Left lung (tissue), 14 donors: ENCODE data around the gene SETX. TPM values are rescaled to one million over a fixed set of nuclear protein-coding genes. Genes with fewer than 3 reads are reported as not detected.

ENCODE experiments used
- ATAC-seq: fragments of 200-7000 bp; cut with Tn5 transposase; one replicate; pipeline ENCODE4 v1.9.1; 2020; ENCODE audit warnings: moderate library complexity
- DNase-seq, 4 donors: peaks; one replicate each; pipeline ENCODE4 v3.0.0-alpha.2; 2013 to 2020
- H3K27ac ChIP-seq, 2 donors: fragments of 200-600 bp; sonication (generic) in 1 of 2; one replicate each; pipeline versions ENCODE4 v1.5.0 to v1.8.0; 2020 to 2021
- H3K27me3 ChIP-seq, 2 donors: fragments of 200-600 bp; sonication (generic) in 1 of 2; one replicate each; pipeline versions ENCODE4 v1.5.0 to v1.8.0; 2020 to 2021
- H3K36me3 ChIP-seq, 2 donors: fragments of 200-600 bp; sonication (generic) in 1 of 2; one replicate each; pipeline versions ENCODE4 v1.5.0 to v1.8.0; 2020 to 2021
- H3K4me1 ChIP-seq, 2 donors: fragments of 200-600 bp; one replicate each; pipeline ENCODE4 v1.8.0; 2021
- H3K4me3 ChIP-seq, 2 donors: fragments of 200-600 bp; sonication (generic) in 1 of 2; one replicate each; pipeline versions ENCODE4 v1.5.0 to v1.8.0; 2020 to 2021; ENCODE audit warnings: mild to moderate bottlenecking in 1 of 2
- H3K9me3 ChIP-seq, 2 donors: fragments of 200-600 bp; sonication (generic) in 1 of 2; one replicate each; pipeline versions ENCODE4 v1.5.0 to v1.8.0; 2020 to 2021
- CTCF ChIP-seq, 2 donors: fragments of 200-600 bp; sonication (generic) in 1 of 2; IDR thresholded peaks; one replicate each; pipeline versions ENCODE4 v1.5.0 to v1.8.0; 2021; ENCODE audit warnings: antibody characterized with exemption in 2 of 2
- intact Hi-C, 2 donors: fragments of 100-400 bp; cut with DNase I; formaldehyde crosslinking; loops; one replicate each; pipeline versions ENCODE4 v1.11.2 to v1.14.2; 2022
- long read RNA-seq, 12 donors: library from polyadenylated mRNA in 2 of 12; unstranded in 2 of 12; transcript quantifications; one replicate each; pipeline ENCODE4 v2.0.0 and lab custom pipeline, GENCODE V29; 2019 to 2026
- polyA plus RNA-seq, 6 donors: library from polyadenylated mRNA; unstranded; fragments of 120-200 nt; gene quantifications; one replicate each; pipeline ENCODE4 v1.2.1, GENCODE V29; 2013; ENCODE audit not compliant: insufficient read length in 6 of 6
- total RNA-seq, 2 donors: library from RNA; stranded (reverse); fragmentation: NEBNext Ultra II Directional; extraction: Animal tissue kit (Norgen Biotek cat#: 25700); gene quantifications; one replicate each; pipeline ENCODE4 v1.2.1, GENCODE V29; 2021
- donor health status: DM: no; HTN: yes; CAD: no.
- donor health status: DM: no; HTN: no; CAD: no.

SETX gene
- total RNA-seq (10 to 100 TPM; 42.2 to 53.1 TPM), polyA plus RNA-seq (10 to 100 TPM; 60.7 to 68.9 (median 63.5) TPM)
- long read RNA-seq, donor 1, partial matches to known transcripts = 13 of 13 reads
- long read RNA-seq, donor 1, other reads (novel, unspliced or antisense) = 0 of 13 reads
- long read RNA-seq, donor 2 = 0 reads
- long read RNA-seq, donor 3 = 0 reads
- long read RNA-seq, donor 4, partial matches to known transcripts = 1 of 2 reads
- long read RNA-seq, donor 4, other reads (novel, unspliced or antisense) = 1 of 2 reads
- long read RNA-seq, donor 5 = 0 reads
- long read RNA-seq, donor 6, full-length matches to known transcripts = 1 of 1 reads
- long read RNA-seq, donor 6, partial matches to known transcripts = 0 of 1 reads
- long read RNA-seq, donor 6, other reads (novel, unspliced or antisense) = 0 of 1 reads
- long read RNA-seq, donor 7 = 0 reads
- long read RNA-seq, donor 8, partial matches to known transcripts = 0 of 1 reads
- long read RNA-seq, donor 8, other reads (novel, unspliced or antisense) = 0 of 1 reads
- long read RNA-seq, donor 9 = 0 reads
- long read RNA-seq, donor 10, partial matches to known transcripts = 0 of 4 reads
- long read RNA-seq, donor 10, other reads (novel, unspliced or antisense) = 4 of 4 reads
- long read RNA-seq, donor 11 = 0 reads
- long read RNA-seq, donor 12 = 0 reads

- Histone ChIP-seq H3K27ac (peak within 1 kb of the TSS; percentile 86 to 96), H3K4me1 (peaks cover 25 to 42% of the 10 kb centered on the region in 2 donors), H3K27me3 (no peaks in the 10 kb centered on the region), H3K4me3 (peak within 1 kb of the TSS; percentile 95 to 99), H3K9me3 (no peaks in the 10 kb centered on the region), H3K36me3 (peaks cover 0 to 33% of the 10 kb centered on the region in 2 donors)
- no peak for TF ChIP-seq CTCF (IDR thresholded peaks at IDR 0.05)
- peak; percentile 98 for ATAC-seq
- intact Hi-C loops = no loop called here
- DNase-seq = peak; percentile 96 to 99 (median 98)
These were observed at the start of gene SETX for GRCh38 chr9:132354637-132355355. Gene SETX, minus strand, starts transcription at chr9:132354986. Its CDS starts 5,558 bp downstream, at chr9:132349428.

- no peaks in the 10 kb centered on the region for H3K9me3 ChIP-seq
- peak overlapping the region in 1 of 2 donors; percentile 6 for H3K27ac ChIP-seq
- DNase-seq = no peak
- no peak for TF ChIP-seq CTCF (IDR thresholded peaks at IDR 0.05)
- intact Hi-C loops = no loop called here
- peaks cover 0 to 8% of the 10 kb centered on the region in 2 donors for H3K27me3 ChIP-seq
- no peak overlapping the region for H3K4me3 ChIP-seq
- no peak for ATAC-seq
- peaks cover 0 to 38% of the 10 kb centered on the region in 2 donors for H3K36me3 ChIP-seq
- H3K4me1 ChIP-seq = peaks cover 9 to 35% of the 10 kb centered on the region in 2 donors
These were observed 49.6 kb upstream of the SETX start for GRCh38 chr9:132404228-132404881.

GRCh38 chr9:132401824-132402223, 47.0 kb upstream of the SETX start:
- H3K36me3 ChIP-seq = peaks cover 3 to 64% of the 10 kb centered on the region in 2 donors
- no peak overlapping the region for H3K27ac ChIP-seq
- TF ChIP-seq CTCF (IDR thresholded peaks at IDR 0.05) = no peak
- DNase-seq = no peak
- intact Hi-C loops = no loop called here
- no peaks in the 10 kb centered on the region for H3K27me3 ChIP-seq
- no peak for ATAC-seq
- peaks cover 9 to 30% of the 10 kb centered on the region in 2 donors for H3K4me1 ChIP-seq
- no peaks in the 10 kb centered on the region for H3K9me3 ChIP-seq
- no peak overlapping the region for H3K4me3 ChIP-seq

GRCh38 chr9:132395560-132395959, 40.8 kb upstream of the SETX start:
- no peak for TF ChIP-seq CTCF (IDR thresholded peaks at IDR 0.05)
- Histone ChIP-seq H3K27ac (no peak overlapping the region), H3K4me1 (no peaks in the 10 kb centered on the region), H3K9me3 (no peaks in the 10 kb centered on the region), H3K4me3 (no peak overlapping the region), H3K36me3 (peaks cover 3 to 100% of the 10 kb centered on the region in 2 donors), H3K27me3 (no peaks in the 10 kb centered on the region)
- intact Hi-C loops = no loop called here
- DNase-seq = no peak
- ATAC-seq = no peak
